ENCODE results near the gene CDH13.

CDH13 gene

DNA sequence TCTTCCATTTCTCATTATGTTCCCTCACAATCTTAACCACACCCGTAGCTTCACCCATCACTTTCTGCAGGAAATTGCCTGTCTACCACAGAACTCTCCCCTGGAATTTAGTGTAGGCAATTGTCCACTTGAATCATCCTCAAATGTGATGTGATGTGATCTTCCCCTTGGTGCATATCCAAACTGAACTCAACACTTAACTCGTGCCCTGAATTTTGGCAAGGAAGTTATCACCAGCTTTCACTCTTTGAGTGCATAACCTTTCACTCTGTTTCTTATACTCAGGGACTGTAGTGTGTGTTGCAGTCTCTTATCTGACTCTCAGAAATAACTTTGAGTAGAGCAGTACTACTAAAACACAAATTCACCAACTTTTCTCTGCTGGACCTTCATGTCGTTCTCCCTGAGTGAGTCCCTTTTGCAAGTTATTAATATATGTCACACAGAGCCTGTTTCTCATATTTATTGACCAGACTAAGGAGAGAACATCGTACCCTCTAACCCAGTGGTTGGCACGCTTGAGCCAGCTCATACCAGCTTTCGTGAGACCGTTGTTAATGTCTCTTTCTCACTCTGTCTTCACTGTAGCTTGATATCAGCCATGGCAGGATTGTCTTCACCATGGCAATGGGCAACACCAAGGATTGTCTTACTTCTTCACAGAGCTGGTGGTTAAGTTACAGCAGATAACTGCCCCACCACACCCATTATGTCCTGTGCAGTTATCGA, 622.1 kb downstream of the CDH13 start:
- DNase-seq (ENCODE audit: low read depth): no peak

DNA sequence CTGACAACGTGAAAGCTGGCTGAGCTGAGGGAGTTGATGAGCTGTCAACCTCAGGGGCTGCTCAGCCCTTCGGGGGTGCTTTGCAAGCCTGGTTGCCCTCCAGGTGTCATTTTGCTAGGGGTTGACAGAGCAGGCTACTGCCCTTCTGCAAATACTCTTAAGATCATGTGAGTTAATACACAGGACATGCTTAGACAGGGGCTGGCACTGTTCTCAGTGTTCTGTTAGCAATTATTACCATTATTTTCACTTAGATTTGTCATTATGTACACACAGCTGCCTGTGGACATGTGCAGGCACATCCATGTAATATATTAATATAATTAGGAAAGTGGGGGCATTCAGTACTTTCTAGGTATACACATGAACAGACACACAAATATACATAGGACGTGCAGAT, 626.8 kb downstream of the CDH13 start:
- DNase-seq (ENCODE audit: low read depth): no peak

DNA sequence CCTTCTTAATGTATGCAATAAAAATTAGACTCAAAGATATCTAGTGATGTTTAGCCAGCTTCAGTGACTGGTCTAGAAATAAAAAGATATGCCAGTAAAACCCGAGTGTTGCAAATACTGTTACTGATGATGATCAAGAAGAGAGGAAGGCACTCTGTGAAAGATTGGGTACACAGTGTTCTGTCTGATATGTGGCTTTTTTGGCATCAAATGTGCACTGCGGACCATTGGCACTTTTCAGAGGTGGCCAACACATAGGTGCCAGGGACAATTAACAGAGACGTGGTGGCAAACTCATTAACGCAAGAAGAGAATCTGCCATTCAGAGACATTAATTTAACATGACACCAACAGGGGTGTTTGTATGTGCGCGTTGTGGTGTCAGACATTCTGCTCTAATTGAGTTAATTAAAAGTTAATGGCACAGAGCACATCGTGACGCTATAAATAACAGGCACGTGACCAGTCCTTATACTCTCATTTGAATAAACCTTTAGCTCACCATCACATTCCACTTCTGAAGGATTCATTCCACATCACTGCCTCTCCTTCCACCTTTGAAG, 631.7 kb downstream of the CDH13 start:
- no peak for DNase-seq (ENCODE audit: low read depth)

DNA sequence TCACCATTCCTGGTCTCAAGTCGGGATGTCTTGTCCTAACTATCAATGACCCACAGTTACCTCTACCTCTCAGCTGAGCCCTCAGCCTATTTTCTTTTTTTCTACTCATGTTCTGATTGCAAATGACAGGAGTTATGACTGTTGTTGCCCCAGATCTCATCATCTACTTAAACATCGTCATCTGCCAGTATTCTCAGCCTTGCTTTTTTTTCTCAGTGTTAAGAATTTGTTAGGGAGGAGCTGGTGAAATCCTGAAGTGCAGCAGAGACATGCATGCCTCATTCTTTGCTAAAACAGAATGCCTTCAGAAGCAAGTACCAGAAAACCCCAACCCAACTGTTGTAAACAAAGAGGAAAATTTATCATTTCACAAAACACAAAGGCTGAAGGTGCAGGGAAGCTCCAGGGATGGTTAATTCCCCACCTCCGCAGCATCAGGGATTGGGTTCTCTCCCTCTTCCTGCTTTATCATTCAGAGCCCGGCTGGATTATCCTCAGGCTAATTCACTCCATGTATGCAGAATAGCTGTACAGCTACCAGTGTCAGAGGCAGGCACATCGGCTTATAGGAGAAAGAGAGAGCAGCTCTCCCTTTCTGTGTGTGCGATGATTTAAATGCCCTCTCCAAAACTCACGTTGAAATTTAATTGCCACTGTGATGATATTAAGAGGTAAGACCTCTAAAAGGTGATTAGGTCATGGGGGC, 640.2 kb downstream of the CDH13 start:
- DNase-seq (ENCODE audit: low read depth): no peak

DNA sequence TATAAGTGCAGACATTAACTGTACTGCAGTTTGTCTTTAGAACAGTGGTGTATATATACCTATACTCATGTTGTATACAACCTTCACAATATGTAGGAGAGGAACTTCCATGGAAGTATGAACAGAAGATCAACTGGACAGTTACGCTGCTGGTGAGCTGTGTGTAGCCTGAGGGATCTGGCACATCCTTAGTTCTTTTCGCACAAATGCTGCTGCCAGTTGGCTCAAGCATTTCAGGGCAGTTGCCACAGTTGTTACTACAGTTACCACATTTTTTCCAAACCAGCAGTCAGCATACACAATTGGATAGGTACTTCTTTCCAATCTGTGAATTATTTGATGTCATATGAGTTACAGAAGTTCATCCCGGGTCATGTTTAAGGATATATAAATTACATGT, 641.4 kb downstream of the CDH13 start:
- no peak for DNase-seq (ENCODE audit: low read depth)

DNA sequence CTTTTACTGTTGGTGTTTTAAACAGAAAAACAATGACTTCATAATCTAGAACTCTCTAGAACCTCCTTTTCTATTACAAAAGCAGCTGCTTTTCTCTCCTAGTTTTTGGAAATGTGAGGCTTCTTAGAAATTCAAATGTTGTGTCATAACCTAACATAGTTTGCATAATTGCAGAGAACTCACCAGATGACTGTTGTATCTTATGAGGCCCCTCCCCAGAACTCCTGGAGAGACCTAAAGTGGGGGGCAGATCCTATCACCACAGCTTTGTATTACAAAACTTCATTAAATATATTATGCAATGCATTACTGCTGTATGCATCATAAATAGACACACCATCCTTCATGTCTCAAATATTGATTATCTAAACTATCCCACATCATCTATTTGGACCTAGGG, 642.3 kb downstream of the CDH13 start:
- no peak for DNase-seq (ENCODE audit: low read depth)

DNA sequence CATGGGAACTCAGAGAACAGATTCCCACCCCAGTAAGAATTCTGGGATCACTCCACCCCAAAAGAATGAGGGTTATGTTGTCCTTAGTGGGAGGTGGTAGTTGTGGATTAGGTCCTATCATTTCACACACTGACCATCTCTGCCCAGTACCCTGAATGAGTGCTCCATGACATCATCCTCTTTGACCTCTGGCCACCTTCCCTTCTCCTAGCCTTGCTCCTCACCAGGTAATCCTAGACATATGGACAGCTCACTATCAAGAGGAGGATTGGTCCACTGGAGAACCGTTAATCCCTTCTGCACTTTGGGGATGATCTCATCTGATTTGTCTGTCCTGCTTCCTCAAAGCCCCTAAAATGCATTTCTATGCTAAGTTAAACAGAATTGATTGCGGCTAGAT, 642.8 kb downstream of the CDH13 start:
- no peak for DNase-seq (ENCODE audit: low read depth)

DNA sequence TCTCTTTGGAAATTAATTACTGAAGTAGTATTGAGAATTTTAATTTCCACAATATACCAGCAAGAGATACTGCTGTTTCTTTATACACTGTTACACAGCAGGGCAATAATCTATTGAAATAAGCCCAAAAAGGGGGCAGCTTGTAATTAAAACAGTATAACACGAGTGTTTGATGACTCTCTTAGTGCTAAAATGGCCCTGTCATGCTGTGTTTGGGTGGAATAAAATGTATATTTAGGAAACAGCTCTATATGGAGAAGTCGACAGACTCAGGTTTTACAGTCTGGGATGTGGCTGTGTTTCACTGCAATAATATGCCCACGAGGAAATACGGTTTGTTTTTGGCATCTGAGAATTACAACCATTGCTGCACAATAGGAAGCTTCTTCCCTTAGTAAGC, 643.3 kb downstream of the CDH13 start:
- no peak for DNase-seq (ENCODE audit: low read depth)

DNA sequence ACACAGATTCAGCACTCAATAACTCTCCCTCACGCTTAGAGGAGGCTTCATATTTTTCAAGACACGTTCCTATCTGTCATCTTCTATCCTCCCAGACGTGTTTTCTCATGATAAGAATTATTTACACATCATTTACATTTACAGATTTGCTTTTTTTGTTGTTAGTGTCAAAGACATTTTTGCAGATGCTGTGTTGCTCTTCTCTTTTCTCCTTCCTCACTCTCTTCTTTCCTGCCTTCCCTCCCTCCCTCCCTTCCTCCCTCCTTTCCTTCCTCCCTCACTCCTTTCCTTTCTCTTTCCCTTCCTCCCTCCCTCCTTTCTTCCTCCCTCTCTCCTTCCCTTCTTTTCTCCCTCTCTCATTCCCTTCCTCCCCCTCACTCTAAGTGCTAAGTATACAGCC, 643.9 kb downstream of the CDH13 start:
- DNase-seq (ENCODE audit: low read depth): no peak

DNA sequence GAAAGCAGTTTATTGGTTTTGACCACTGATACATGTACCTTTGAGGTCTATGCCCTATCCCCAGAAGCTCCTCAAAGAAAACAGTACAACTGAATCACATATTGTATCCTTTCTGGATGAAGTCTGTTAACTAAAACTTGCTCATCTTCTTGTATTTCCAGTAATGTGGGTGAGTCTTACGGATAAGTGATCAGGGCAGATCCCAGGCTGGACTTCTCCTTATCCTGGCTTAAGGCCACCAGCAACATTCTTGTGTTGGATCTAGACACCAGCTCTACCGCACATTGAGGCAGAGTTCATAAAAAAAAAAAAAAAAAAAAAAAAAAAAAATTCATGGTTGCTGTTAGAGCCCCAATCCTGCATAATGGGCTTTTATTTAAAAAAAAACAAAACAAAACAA, 644.4 kb downstream of the CDH13 start:
- DNase-seq (ENCODE audit: low read depth): no peak

DNA sequence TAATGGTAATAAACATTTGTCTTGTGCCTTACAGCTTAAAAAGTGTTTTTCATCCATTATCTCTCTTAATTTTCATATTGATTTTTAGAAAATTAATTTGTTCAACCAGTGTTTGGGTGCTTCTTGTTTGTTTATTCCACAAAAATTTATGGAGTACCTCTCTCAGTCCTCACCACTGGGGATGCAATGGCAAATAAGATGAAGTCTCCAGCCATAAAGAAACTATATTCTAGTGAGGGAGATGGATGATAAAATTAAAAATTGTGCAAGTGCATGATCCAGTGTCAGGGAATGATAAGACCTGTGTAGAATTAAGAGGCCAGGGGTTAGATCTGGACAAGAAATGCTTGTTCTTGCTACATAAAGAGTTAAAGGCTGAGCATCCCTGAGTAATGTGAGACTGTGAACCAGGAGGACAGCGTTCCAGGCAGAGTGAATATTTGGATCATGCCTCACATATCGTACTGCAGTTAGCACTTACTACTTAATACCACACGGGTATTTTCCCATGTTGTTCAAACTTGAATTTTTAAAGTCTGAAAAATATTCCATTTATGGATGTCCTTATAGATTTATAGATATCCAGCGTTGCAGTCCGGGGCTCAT, 645.3 kb downstream of the CDH13 start:
- DNase-seq (ENCODE audit: low read depth): no peak

DNA sequence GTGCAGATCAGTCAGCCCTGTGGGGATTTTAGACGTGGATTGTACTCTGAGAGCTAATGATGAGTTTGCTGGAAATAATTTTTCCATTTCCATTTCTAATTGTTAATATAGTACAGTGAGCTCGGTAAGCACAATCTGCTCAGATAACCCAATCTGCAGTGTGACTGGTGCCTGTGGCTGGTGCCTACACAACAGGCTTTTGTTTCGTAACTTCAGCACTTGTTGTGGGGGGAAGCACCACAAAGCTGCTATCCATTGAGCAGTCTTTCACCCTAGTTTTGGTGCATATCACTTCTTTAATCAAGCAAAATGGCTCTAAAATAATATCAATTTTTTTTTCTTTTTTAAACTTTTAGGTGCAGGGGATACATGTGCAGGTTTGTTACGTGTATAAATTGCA, 646.1 kb downstream of the CDH13 start:
- no peak for DNase-seq (ENCODE audit: low read depth)

DNA sequence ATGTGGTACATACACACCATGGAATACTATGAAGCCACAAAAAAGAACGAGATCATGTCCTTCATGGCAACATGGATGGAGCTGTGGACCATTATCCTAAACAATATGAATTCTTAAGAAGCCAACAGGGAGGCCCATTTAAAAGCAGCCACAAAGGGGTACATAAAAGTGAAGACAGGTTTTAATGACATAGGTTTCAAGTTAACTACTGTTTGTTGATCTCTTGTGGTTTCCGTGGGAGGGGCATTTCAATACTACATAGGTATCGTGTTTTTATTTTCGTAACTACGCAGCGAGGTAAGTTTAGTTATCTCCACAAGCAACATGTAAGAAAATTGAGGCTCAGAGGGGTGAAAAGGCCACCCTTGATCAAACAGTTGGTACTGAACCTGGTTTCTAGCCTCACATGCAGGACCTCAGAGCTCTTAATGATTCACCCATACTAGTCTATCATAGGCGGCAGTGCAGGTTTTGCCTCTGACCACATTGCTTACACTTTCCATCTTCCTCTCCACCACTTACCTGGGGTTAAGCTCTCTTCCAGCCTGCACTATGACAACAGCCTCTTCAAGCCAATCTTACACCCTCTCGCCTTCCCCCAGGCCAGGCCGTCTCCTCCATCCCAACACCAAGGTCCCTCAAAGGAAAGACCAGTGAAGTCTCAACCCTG, 646.9 kb downstream of the CDH13 start:
- no peak for DNase-seq (ENCODE audit: low read depth)

DNA sequence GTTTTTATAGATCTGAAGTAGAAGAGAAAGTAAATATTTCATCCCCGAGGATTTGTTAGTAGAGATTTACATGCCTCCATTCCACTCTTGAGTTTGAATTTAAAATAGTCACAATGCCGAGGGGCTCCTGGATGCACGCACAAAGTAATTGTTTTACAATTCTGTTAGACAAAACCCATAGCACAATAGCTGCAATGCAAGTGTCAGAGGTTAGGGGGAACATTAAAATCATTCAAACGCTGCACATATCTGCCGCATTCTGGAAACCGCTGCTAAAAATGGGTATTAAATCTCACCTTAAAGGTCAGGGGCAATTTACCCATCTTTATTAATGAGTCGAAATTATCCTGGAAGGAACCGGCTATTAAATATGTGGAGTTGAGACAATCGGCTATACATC, 652.5 kb downstream of the CDH13 start:
- DNase-seq (ENCODE audit: low read depth): no peak

DNA sequence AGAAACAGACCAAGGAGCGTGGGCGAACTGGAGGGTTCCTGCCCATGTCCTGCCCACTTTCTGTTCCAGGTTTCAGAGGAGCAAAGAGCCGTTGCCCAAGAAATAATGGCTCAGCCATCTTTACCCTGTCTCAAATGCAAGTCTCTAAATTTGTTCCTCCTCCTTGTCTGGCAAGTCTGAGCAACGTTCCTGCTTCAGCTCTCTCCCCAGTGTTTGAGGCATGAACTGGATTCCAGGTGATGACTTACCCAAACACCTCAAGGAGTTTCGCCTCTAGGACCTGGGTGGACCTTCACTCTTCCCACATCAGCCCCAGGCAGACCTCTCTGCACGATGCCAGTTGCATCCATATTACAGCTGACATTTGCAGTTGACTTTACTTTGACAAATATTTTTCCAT, 659.2 kb downstream of the CDH13 start:
- no peak for DNase-seq (ENCODE audit: low read depth)

DNA sequence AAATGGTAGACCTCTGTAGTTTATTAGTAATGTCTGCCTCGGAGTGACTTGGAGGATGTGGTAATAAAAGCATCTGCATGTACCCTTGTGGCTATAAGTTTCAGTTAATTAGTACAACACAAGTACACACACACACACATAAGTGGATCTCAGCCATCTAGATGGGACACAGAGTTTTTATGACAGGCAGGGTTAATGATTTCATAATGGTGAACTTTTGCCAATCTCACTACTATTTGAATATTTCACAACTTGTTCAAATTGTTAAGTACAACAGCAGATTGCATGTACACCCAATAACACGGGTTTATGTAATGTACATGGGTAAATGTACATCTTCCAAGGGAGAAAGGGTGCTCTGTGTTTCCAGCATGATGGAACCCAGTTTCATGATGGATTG, 669.7 kb downstream of the CDH13 start:
- DNase-seq (ENCODE audit: low read depth): no peak

DNA sequence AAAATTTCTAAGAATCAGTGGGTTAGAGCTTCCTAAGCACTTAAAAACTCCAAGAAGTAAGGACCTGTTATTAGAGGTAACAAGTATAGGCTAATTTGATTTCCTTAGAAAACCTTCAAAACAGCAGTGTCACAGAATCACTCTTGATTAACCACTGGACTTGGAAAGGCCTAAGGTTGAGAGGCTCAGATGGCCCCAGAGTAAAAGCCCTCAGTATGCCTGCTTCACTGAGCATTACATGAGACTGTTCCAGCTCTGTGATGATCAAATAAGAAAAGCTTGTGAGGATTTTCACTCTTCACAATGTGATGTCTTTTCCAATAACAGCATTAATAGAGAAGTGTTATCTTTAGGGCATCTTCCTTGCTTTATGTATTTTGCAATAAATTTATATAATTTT, 671.8 kb downstream of the CDH13 start:
- no peak for DNase-seq (ENCODE audit: low read depth)

DNA sequence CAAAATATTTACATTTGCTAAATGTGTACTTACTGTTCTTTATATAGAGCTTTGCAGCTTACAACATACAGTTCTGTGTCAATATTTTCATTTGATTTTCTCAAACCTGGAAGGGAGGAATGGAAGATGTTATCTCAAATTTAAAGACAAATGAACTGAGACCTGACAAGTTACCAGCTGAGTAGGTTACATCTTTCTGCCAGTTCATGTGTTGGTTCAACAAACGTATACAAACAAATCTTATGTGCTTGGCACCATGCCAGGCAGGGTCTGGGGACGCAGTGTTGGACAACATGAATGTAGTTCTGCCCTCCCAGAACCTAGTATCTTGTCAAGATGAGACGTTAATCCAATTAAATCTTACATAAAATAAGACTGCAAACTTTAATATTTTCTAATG, 673.6 kb downstream of the CDH13 start:
- no peak for DNase-seq (ENCODE audit: low read depth)

DNA sequence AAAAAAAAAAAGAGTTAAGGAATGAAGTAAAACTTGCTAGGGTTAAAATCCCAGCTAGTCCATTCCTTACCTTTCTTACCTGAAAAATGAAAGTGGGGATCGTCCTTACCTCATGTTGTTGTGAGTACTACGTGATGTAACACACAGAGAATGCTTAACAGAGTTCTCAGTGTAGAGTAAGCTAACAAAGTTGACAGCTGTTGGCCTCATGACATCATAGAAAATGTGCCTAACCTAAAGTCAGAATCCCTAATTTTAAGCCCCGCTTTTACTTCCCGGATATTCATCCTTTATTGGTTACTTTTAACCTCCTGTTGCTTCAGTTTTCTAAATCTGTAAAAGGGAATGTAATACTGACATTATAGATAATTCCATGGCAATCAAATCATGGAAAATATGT, 675.2 kb downstream of the CDH13 start:
- no peak for DNase-seq (ENCODE audit: low read depth)

DNA sequence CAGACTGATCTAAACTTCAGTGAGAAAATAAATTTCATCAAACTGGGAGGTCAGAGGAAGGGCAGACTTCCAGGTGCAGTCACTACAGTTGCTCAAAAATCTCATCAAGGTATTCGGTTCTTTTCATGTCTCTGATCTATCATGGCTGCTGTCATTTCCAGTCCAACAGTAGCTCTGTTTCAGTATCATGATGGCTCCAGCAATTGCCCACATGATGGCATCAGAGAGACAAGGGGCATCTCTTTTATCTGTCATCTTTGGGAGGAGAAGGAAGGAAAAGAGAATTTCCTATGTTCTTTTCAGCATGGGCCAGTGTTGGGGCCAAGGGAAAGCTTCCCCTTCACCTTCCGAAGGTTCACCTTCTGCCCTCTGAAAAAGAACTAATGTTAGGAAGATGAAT, 676.1 kb downstream of the CDH13 start:
- DNase-seq (ENCODE audit: low read depth): no peak

DNA sequence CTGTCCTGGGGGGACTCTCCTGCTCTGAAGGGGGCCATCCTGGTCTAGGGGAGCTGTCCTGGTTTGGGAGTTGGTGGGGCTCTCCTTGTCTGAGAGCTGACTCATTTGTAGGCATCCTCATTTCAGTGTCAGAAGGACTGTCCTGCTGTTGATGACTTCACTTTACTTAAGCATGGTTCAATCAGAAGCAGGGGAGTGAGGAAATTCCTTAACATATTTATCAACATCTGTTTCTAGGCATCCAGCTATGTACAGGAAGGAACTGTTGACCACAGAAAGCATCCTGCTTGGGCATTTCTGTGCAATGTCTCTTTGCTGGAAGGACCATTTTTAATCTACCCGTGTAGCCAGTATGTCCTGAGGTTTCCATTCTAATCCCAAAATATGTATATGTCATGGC, 678.3 kb downstream of the CDH13 start:
- DNase-seq (ENCODE audit: low read depth): no peak

DNA sequence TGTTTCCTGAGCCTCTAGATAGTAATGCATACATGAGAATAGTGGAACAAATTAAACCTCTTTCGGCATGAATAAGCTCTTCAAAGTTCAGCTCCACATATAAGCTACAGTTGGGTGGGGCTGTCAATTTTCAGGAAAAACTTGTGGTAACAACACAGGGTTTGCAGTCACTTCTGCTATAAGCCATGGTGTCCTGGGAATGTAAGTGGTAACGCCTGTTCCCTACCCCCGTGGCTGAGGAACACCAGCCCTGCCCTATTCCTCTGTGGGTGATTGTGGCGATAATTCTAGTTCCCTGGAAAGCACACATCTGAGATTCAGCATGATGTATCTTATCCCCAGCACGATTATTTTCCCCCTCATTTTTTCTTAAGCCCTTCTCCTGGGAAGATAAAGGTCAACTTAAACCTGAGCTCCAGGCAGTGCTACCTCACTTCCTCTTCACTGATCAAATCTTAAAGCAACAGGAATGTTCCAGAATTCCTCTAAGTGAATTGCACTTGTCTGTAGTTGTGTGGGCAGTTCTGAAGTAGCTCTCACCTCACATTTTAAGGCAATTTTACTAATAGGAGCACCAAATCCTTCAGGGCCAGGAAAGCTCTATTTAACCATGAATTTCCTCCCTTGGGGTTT, 680.3 kb downstream of the CDH13 start:
- DNase-seq (ENCODE audit: low read depth): no peak
